NCI-H69 (cell line): ENCODE results near the gene KCNJ9.

ENCODE experiments used
- DNase-seq: peaks from one replicate; lab custom pipeline; 2025; lab: John Stamatoyannopoulos, UW

KCNJ9 gene

DNA sequence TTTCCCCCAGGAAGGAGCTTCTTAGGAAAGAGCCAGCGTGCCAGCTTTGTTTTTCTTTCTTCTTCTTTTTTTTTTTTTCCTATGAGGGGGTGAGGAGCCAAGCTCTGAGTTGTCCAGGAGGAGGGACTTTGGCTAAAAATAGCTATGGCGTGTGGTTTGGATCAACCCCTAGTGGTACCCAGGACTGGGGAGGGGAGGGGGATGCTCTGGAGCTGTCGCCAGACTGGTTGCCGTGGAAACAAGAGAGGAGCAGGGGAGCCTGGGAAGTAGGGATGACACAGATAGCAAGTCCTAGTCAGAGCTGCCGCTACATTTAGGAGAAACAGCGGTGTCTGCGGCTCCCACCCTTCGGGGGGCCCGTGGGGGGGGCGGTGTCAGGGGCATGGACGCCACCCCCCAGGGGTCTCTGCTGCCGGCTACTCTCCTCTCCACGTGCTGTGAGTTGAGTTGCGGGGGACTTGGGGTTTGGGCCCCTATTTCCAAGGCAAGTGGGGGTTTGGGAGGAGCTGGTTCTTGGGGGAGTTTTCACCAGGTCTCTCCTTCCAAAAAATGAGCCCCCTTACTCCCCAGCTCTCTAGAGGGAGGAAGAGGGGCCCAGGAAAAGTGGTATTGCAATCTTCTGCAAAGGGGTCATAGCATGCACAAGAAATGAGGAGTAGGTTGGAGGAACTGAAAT, at the start of gene KCNJ9:
TSS of gene KCNJ9 (plus strand) at position 278 of the 676 bp plus-strand sequence. CDS start 2,493 bp downstream, outside the sequence.
- DNase-seq = peak; percentile 64

DNA sequence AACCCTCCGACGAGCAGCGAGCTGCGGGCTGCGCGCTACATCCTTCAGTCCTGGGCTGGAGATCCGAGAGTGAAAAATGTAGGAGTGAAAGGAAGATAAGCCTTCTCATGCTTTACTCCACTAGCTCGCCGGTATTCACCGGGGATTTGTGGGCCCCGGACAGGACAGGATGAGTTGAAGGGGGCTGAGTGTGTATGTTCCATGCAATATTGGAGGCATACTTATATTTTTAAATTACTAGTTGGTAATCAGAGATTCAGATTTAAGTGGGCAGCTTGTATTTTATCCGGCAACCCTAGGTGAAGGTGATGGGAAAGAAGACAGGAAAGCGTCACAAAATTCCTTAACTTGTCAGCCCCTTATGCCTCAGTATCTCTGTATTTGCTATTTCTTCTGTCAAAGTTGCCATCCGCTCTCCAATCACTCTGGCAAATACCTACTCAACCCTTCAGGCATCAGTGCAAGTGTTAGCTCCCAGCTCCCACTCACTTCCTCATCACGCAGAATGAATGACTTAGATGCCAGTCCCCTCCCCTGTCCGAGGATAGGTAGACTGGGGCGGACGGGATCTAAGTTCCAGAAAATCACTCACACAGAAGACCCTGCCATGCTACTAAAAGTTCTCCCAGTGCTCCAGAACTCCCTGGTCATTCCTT, 49.0 kb upstream of the KCNJ9 start:
- DNase-seq = peak; percentile 74

GRCh38 chr1:160040476-160040875, 40.9 kb upstream of the KCNJ9 start:
- DNase-seq = no peak

GRCh38 chr1:160043543-160043942, 37.8 kb upstream of the KCNJ9 start:
- DNase-seq = no peak

DNA sequence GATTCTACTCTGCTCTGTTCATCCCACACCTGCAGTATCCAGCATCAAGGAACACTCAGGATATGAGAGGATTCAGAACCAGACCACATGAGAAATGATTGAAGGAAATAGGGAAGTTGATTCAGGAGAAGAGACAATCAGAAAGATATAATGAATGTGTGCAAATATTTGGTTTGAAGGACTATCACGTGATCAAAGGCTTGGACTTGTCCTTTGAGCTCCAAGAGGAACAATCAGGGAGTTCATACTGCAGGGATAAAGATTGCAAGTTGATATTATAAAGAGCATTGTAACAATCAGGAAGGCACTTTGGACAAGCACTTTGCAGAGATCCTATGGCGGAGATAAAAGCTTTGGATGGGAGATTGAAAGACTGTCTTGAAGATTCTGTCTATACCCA, 35.7 kb upstream of the KCNJ9 start:
- peak; percentile 29 for DNase-seq

GRCh38 chr1:160046494-160047110, 34.7 kb upstream of the KCNJ9 start:
- DNase-seq = peak; percentile 92

- DNase-seq = peak; percentile 43
Measured at GRCh38 chr1:160047111-160047991, 34.0 kb upstream of the KCNJ9 start.

GRCh38 chr1:160048335-160048734, 33.0 kb upstream of the KCNJ9 start:
- peak; percentile 36 for DNase-seq

DNA sequence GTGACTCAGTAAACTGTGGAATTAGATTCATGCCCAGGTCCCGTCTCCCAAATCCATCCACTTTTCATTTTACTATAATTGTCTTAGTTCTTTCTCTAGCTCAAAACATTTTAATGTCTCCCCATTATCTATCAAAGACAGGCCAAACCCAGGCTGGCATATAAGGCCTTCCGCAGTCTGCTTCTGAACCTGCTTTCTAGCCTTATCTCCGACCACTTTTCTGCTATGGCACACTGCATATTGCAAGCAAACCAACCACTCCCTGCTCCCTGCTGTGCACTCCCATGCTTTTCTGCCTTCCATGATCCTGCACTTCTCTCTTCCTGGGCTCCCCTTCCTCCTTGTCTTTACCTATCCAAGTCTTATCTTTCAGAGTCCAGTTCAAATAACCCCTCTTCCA, 32.2 kb upstream of the KCNJ9 start:
- peak; percentile 24 for DNase-seq

- DNase-seq = peak; percentile 24
Measured at GRCh38 chr1:160050182-160050581, 31.2 kb upstream of the KCNJ9 start.

- DNase-seq = no peak
Measured at GRCh38 chr1:160050619-160051018, 30.7 kb upstream of the KCNJ9 start.

DNA sequence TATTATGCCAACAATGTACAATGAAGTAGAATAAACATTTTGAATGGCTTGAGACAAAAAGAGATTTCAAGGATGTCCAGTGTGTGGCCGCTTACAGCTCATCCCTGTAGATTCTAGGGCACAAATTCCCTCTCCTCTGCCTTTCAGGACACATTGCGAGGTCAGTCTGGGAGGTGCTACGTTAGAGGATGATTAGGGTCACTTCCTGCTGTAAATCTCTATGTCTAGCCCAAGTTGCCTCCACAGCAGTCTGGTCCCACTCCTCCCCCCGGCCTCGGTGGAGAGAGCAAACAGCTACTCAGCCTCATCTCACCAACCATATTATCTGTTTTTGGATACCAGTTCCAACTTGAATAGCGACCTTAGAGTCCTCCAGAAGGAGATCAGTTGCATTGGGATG, 28.4 kb upstream of the KCNJ9 start:
- no peak for DNase-seq

DNA sequence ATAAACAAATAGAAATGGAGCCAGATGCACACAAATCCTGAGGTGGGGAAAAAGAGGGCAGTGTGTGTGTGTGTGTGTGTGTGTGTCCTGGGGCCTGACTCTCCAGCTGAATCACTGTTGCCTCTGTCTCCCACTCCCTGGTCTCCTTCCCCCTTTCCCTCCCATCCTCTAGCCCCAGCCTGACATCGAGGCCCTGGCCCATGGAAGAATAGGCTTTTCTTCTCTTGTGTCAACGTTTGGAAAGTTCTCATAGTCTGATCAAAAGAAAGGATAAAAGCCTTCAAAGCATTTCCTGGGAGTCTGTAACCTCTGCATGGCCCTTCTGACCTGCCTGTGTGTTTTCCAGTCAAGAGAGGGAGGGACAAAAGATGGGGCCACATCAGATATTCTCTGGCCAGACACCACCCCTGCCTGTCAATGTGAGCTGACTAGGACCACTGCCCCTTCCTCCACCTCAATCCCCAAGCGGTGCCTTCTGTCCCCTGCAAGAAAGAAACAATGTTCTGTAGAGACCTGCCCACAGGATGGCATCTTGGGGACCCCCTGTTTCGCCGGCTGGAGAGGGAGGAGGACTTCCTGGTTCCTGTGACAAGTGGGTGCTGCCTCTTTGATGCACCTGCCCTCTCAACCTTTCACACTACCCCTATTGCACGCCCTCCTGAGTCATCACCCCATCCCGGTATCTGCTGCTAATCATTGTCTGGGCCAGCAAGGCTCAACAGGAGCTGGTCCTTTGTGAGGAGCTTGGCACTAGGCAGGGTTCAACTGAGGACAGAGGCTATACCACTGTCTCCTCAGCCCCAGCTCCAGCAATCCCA, 27.6 kb upstream of the KCNJ9 start:
- no peak for DNase-seq

DNA sequence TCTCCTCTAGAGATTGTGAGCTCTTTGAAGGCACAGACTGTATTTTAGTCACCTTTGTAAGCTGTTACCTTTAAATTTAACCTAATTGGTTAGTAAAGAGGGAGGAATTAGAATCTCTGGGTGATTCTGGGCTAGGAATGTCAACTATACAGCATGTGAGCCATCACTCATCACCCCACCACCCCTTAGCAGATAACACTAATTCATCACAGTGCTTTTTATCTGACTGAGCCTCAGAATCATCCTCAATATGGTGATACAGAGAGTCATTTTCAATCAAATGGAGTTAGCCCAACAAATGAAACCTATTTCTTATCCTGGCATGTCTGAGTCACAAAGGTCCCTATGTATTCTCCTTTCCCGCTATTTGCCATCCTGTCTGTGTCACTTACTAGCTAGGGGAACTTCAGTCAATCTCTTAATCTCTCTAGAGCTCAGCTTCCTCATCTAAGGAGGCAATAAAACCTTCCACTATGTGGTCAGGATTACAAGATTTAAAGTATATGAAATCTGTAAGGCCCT, 24.6 kb upstream of the KCNJ9 start:
- no peak for DNase-seq

DNA sequence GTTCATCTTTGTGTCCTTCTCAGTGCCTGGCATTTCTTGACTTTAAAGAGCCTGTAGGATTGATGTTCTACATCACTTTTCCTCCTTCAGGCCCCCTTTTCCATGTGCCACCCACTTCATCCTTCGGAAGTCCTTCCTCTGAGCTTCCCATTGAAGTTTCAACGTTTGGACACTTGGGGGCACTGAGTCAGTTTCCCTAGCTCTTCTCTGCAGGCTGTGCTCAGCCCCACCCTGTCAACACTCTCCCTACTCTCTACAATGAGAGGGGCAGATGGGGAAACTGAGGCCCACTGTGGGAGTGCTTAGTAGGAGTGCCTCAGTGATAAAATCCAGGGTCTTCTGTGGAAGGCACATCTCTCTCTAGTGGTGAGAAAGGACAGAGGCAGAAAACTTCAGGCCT, 23.3 kb upstream of the KCNJ9 start:
- DNase-seq = peak; percentile 22

- peak; percentile 60 for DNase-seq
Measured at GRCh38 chr1:160061369-160062229, 19.7 kb upstream of the KCNJ9 start.

- no peak for DNase-seq
Measured at GRCh38 chr1:160062230-160062532, 19.2 kb upstream of the KCNJ9 start.

GRCh38 chr1:160063176-160063575, 18.2 kb upstream of the KCNJ9 start:
- DNase-seq = no peak

DNA sequence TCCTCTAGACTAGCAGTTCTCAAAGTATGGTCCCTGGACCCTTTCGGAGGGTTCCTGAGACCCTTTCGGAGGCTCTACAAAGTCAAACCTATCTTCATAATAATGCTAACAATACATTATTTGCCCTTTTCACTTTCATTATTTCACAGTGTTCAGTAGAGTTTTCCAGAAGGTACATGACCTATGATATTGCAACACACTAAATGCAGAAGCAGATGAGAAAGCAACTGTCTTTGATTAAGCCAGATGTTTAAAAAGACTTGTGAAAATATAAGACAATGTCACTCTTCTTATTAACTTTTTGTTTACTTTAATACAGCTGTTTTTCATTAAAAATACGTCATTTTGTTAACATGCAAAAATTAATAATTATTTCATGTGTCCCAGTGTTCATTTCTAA, 17.2 kb upstream of the KCNJ9 start:
- DNase-seq = no peak

- DNase-seq = no peak
Measured at GRCh38 chr1:160064746-160065145, 16.6 kb upstream of the KCNJ9 start.
